ENCODE data around the gene PRPF38A. TPM values are rescaled to one million over a fixed set of nuclear protein-coding genes. Genes with fewer than 3 reads are reported as not detected.
A peak's percentile ranks its signal among the peaks of the same experiment; 100 is the strongest.

PRPF38A gene
- polyA plus RNA-seq, 3 donors = 19.7 to 30.9 (median 25.2) TPM

GRCh38 chr1:52432807-52433206 lies 28.4 kb downstream of the PRPF38A start:
- Histone ChIP-seq H3K79me2 (ENCODE audit: insufficient read depth, low read length) (no peaks in the 10 kb centered on the region), H3K27ac (ENCODE audit: low read depth in 1 of 2, low read length in 2 of 2) (no peak overlapping the region), H3K27me3 (ENCODE audit: control insufficient read depth in 2 of 2, insufficient read depth in 2 of 2, low read length in 2 of 2) (no peaks in the 10 kb centered on the region), H3K4me1 (ENCODE audit: control insufficient read depth in 1 of 2, insufficient read depth in 2 of 2, low read length in 2 of 2) (no peaks in the 10 kb centered on the region), H3K4me2 (replicated peaks; ENCODE audit: extremely low read depth, low read length, poor library complexity, severe bottlenecking) (no peak overlapping the region), H3K9me3 (replicated peaks in 1 of 2; ENCODE audit: control insufficient read depth in 1 of 2, insufficient read depth in 1 of 2, low read length in 2 of 2) (no peaks in the 10 kb centered on the region), H3K36me3 (replicated peaks in 1 of 2; ENCODE audit: control insufficient read depth in 1 of 2, insufficient read depth in 2 of 2, low read length in 2 of 2) (peaks cover 31 to 74% of the 10 kb centered on the region in 2 donors), H3K9ac (ENCODE audit: insufficient read depth, low read length, poor library complexity, severe bottlenecking) (no peak overlapping the region), H2AFZ (ENCODE audit: insufficient read depth, low read depth, low read length, poor library complexity, severe bottlenecking) (no peak overlapping the region), H4K20me1 (ENCODE audit: insufficient read depth, low read length) (no peaks in the 10 kb centered on the region), H3K4me3 (replicated peaks in 1 of 3; ENCODE audit: low read depth in 2 of 3, low read length in 3 of 3) (no peak overlapping the region)
- Mint-ChIP-seq H3K9me3 (no peaks in the 10 kb centered on the region), H3K27ac (peak overlapping the region in 1 of 7 donors; percentile 16), H3K4me1 (no peaks in the 10 kb centered on the region), H3K27me3 (ENCODE audit: low read depth in 3 of 3) (peaks cover 0 to 2% (median 2%) of the 10 kb centered on the region in 3 donors), H3K36me3 (peaks cover 59 to 66% of the 10 kb centered on the region in 2 donors), H3K4me3 (no peak overlapping the region)
- intact Hi-C loops (cut with micrococcal nuclease) = no loop called here
- no peak for TF ChIP-seq CTCF (IDR thresholded peaks at IDR 0.05)
- DNase-seq = no peak
- WGBS (ENCODE audit: insufficient coverage) = 94% methylated on average over 8 of the region's 8 CpGs

- Histone ChIP-seq H3K79me2 (ENCODE audit: insufficient read depth, low read length) (no peaks in the 10 kb centered on the region), H3K4me2 (replicated peaks; ENCODE audit: extremely low read depth, low read length, poor library complexity, severe bottlenecking) (no peak overlapping the region), H3K4me1 (ENCODE audit: control insufficient read depth in 1 of 2, insufficient read depth in 2 of 2, low read length in 2 of 2) (peaks cover 10 to 17% of the 10 kb centered on the region in 2 donors), H3K27ac (ENCODE audit: low read depth in 1 of 2, low read length in 2 of 2) (no peak overlapping the region), H4K20me1 (ENCODE audit: insufficient read depth, low read length) (no peaks in the 10 kb centered on the region), H3K27me3 (ENCODE audit: control insufficient read depth in 2 of 2, insufficient read depth in 2 of 2, low read length in 2 of 2) (no peaks in the 10 kb centered on the region), H3K9me3 (replicated peaks in 1 of 2; ENCODE audit: control insufficient read depth in 1 of 2, insufficient read depth in 1 of 2, low read length in 2 of 2) (no peaks in the 10 kb centered on the region), H3K9ac (ENCODE audit: insufficient read depth, low read length, poor library complexity, severe bottlenecking) (no peak overlapping the region), H3K4me3 (replicated peaks in 1 of 3; ENCODE audit: low read depth in 2 of 3, low read length in 3 of 3) (no peak overlapping the region), H3K36me3 (replicated peaks in 1 of 2; ENCODE audit: control insufficient read depth in 1 of 2, insufficient read depth in 2 of 2, low read length in 2 of 2) (peaks cover 31 to 74% of the 10 kb centered on the region in 2 donors), H2AFZ (ENCODE audit: insufficient read depth, low read depth, low read length, poor library complexity, severe bottlenecking) (no peak overlapping the region)
- no peaks in the 10 kb centered on the region for H3K9me3 Mint-ChIP-seq
- no peak for DNase-seq
- intact Hi-C loops (cut with micrococcal nuclease) = no loop called here
- H3K27me3 Mint-ChIP-seq (ENCODE audit: low read depth in 3 of 3) = peaks cover 0 to 2% (median 2%) of the 10 kb centered on the region in 3 donors
- H3K4me1 Mint-ChIP-seq = peaks cover 17% of the 10 kb centered on the region
- no CpG with 5 or more reads among the region's 1 CpG for WGBS (ENCODE audit: insufficient coverage)
- H3K27ac Mint-ChIP-seq = no peak overlapping the region
- TF ChIP-seq CTCF (IDR thresholded peaks at IDR 0.05) = no peak
- H3K36me3 Mint-ChIP-seq = peaks cover 58% of the 10 kb centered on the region in 2 donors
- no peak overlapping the region for H3K4me3 Mint-ChIP-seq
These were observed 30.8 kb downstream of the PRPF38A start for GRCh38 chr1:52435211-52435610.

Measured in CD14-positive monocyte (primary cell).